ENCODE data around the gene HDAC3.
A peak's percentile ranks its signal among the peaks of the same experiment; 100 is the strongest.

The HDAC3 gene

GRCh38 chr5:141669520-141669919 is 32.9 kb upstream of the HDAC3 start:
- TF ChIP-seq CTCF (IDR thresholded peaks at IDR 0.05; ENCODE audit: borderline replicate concordance, insufficient read depth, low read depth, low read length) = 0 out of 2 replicates have a peak, but pooled peaks have one; percentile 12

GRCh38 chr5:141668601-141669265 is 32.1 kb upstream of the HDAC3 start:
- no peak overlapping the region for H3K4me3 ChIP-seq (ENCODE audit: low read depth, low read length)
- no peak for TF ChIP-seq CTCF (IDR thresholded peaks at IDR 0.05; ENCODE audit: borderline replicate concordance, insufficient read depth, low read depth, low read length)

More at GRCh38 chr5:141669520-141669919, 32.9 kb upstream of the HDAC3 start:
- H3K4me3 ChIP-seq (ENCODE audit: low read depth, low read length) = no peak overlapping the region

GRCh38 chr5:141665995-141666940 is 29.6 kb upstream of the HDAC3 start:
- no peak overlapping the region for H3K4me3 ChIP-seq (ENCODE audit: low read depth, low read length)
- TF ChIP-seq CTCF (IDR thresholded peaks at IDR 0.05; ENCODE audit: borderline replicate concordance, insufficient read depth, low read depth, low read length) = no peak

- no peak overlapping the region for H3K4me3 ChIP-seq (ENCODE audit: low read depth, low read length)
- peak; percentile 87 for TF ChIP-seq CTCF (IDR thresholded peaks at IDR 0.05; ENCODE audit: borderline replicate concordance, insufficient read depth, low read depth, low read length)
Observed at GRCh38 chr5:141664733-141665461, 28.2 kb upstream of the HDAC3 start.

- no peak for TF ChIP-seq CTCF (IDR thresholded peaks at IDR 0.05; ENCODE audit: borderline replicate concordance, insufficient read depth, low read depth, low read length)
- no peak overlapping the region for H3K4me3 ChIP-seq (ENCODE audit: low read depth, low read length)
Observed at GRCh38 chr5:141663506-141663905, 26.9 kb upstream of the HDAC3 start.

GRCh38 chr5:141662028-141662427 is 25.4 kb upstream of the HDAC3 start:
- H3K4me3 ChIP-seq (ENCODE audit: low read depth, low read length) = no peak overlapping the region
- no peak for TF ChIP-seq CTCF (IDR thresholded peaks at IDR 0.05; ENCODE audit: borderline replicate concordance, insufficient read depth, low read depth, low read length)

All from GM12875 (cell line).